HepG2 (cell line): ENCODE results near the gene MRNIP. TPM values are rescaled to one million over a fixed set of nuclear protein-coding genes. Genes with fewer than 3 reads are reported as not detected.

Experiments
- ATAC-seq: fragments of 200-7000 bp; cut with Tn5 transposase; 3 replicates; pipeline ENCODE4 v1.9.1; 2020; ENCODE audit warnings: mild to moderate bottlenecking, moderate library complexity
- BruUV-seq: library from RNA; stranded (reverse); fragments of 400-500 nt; replicated peaks from 2 replicates; lab custom pipeline; 2021; lab: Mats Ljungman, UMichigan
- CTCF ChIA-PET: fragments of 300-600 bp; formaldehyde crosslinking; extraction: SDS; loops from one replicate; lab custom pipeline; 2021; ENCODE audit warnings: low total read pairs, inconsistent platforms, low intra/inter-chr PET ratio; lab: Yijun Ruan, JAX
- POLR2A ChIA-PET: fragments of 350-600 bp; sonication (Branson Sonifier 250); formaldehyde crosslinking; loops from one replicate; lab custom pipeline; 2020; ENCODE audit warnings: antibody characterized with exemption, inconsistent platforms; lab: Yijun Ruan, JAX
- DNase-seq: peaks from one replicate; pipeline ENCODE4 v3.0.0-alpha.2; 2015; ENCODE audit warnings: low spot score
- FAIRE-seq: peaks from 3 replicates; lab custom pipeline; 2011; peaks lifted over from hg19 to GRCh38; lab: Jason Lieb, UNC
- H2AFZ ChIP-seq: one replicate; pipeline ENCODE4 v1.6.1; 2011; ENCODE audit warnings: low read length, inconsistent platforms
- H3K27ac ChIP-seq: fragments of 300-600 bp; 3 replicates; pipeline ENCODE4 v1.8.0; 2011; ENCODE audit warnings: mixed run types, mild to moderate bottlenecking, mixed read lengths, low read length, inconsistent platforms; ENCODE audit not compliant: insufficient read depth; ENCODE audit errors: extremely low read length
- H3K27me3 ChIP-seq, 2 experiments: fragments of 200-600 bp in 1 of 2; 2 replicates in 1 of 2; 3 replicates in 1 of 2; pipeline versions ENCODE4 v1.6.0 to v1.8.0; 2011; ENCODE audit warnings: low read length in 2 of 2, mild to moderate bottlenecking in 2 of 2, moderate library complexity in 2 of 2, inconsistent platforms in 1 of 2; ENCODE audit not compliant: insufficient read depth in 2 of 2, control insufficient read depth in 1 of 2
- H3K36me3 ChIP-seq, 2 experiments: fragments of 200-600 bp in 1 of 2; replicated peaks in 1 of 2; 2 replicates in 1 of 2; 3 replicates in 1 of 2; pipeline versions ENCODE4 v1.5.1 to v1.8.0; 2011; ENCODE audit warnings: low read length in 2 of 2, inconsistent platforms in 1 of 2; ENCODE audit not compliant: insufficient read depth in 2 of 2, control insufficient read depth in 1 of 2
- H3K4me1 ChIP-seq: 2 replicates; pipeline ENCODE4 v1.5.1; 2012; ENCODE audit warnings: low read length, inconsistent platforms; ENCODE audit not compliant: insufficient read depth
- H3K4me2 ChIP-seq: 2 replicates; pipeline ENCODE4 v1.6.0; 2011; ENCODE audit warnings: low read depth, low read length, inconsistent platforms
- H3K4me3 ChIP-seq, 3 experiments: fragments of 200-600 bp in 1 of 3; sonication (generic), shearing (Covaris generic) in 1 of 3; replicated peaks in 1 of 3; 2 replicates each; pipeline ENCODE4 v1.5.1; 2011 to 2016; ENCODE audit warnings: low read length in 3 of 3, inconsistent platforms in 2 of 3, low read depth in 2 of 3, mild to moderate bottlenecking in 2 of 3, control low read depth in 1 of 3, mixed read lengths in 1 of 3; ENCODE audit not compliant: insufficient read depth in 1 of 3
- H3K79me2 ChIP-seq: one replicate; pipeline ENCODE4 v1.6.1; 2011; ENCODE audit warnings: low read length, inconsistent platforms; ENCODE audit not compliant: insufficient read depth
- H3K9ac ChIP-seq: 2 replicates; pipeline ENCODE4 v1.6.0; 2011; ENCODE audit warnings: mild to moderate bottlenecking, low read depth, low read length, inconsistent platforms; ENCODE audit not compliant: insufficient read depth
- H3K9me3 ChIP-seq: 2 replicates; pipeline ENCODE4 v1.5.1; 2012; ENCODE audit warnings: mild to moderate bottlenecking, low read length
- H4K20me1 ChIP-seq: 2 replicates; pipeline ENCODE4 v1.6.0; 2011; ENCODE audit warnings: inconsistent platforms, mild to moderate bottlenecking, low read length, moderate library complexity; ENCODE audit not compliant: insufficient read depth
- MTA1 ChIP-seq: sonication (generic); formaldehyde crosslinking; IDR thresholded peaks from 2 replicates; pipeline ENCODE4 v1.4.0; 2020; ENCODE audit warnings: missing genetic modification reagents, mild to moderate bottlenecking, borderline replicate concordance
- NCOA1 ChIP-seq: sonication (generic); formaldehyde crosslinking; IDR thresholded peaks from 2 replicates; pipeline ENCODE4 v1.9.0; 2021; ENCODE audit warnings: missing genetic modification reagents
- POLR2AphosphoS2 ChIP-seq: IDR thresholded peaks from 2 replicates; pipeline ENCODE4 v1.6.1; 2011; ENCODE audit warnings: low read depth, low read length, improper control_type of control experiment
- POLR2G ChIP-seq: fragments of 200-400 bp; formaldehyde crosslinking; IDR thresholded peaks from 2 replicates; pipeline ENCODE4 v1.6.1; 2018; ENCODE audit warnings: mild to moderate bottlenecking, low read depth, low read length, moderate library complexity
- RBM22 ChIP-seq: fragments of 200-400 bp; formaldehyde crosslinking; optimal IDR thresholded peaks from 2 replicates; pipeline ENCODE3; 2017; ENCODE audit warnings: mild to moderate bottlenecking, low read length, moderate library complexity
- TRIM22 ChIP-seq: fragments of 450-650 bp; IDR thresholded peaks from 2 replicates; pipeline ENCODE4 v1.6.1; 2017
- YEATS4 ChIP-seq: sonication (generic); formaldehyde crosslinking; IDR thresholded peaks from 2 replicates; pipeline ENCODE4 v1.4.0; 2020; ENCODE audit warnings: missing genetic modification reagents, borderline replicate concordance
- ZFP1 ChIP-seq: IDR thresholded peaks from 2 replicates; pipeline ENCODE4 v1.6.1; 2016
- ZNF768 ChIP-seq: sonication (generic); formaldehyde crosslinking; IDR thresholded peaks from 2 replicates; pipeline ENCODE4 v1.4.0; 2020; ENCODE audit warnings: missing genetic modification reagents
- WGBS: methylation state at CpG from one replicate; pipeline ENCODE4 v1.1.6; 2017; ENCODE audit warnings: low lambda C conversion rate; 5-methylcytosine and 5-hydroxymethylcytosine counted together
- in situ Hi-C: cut with HindIII; loops from 2 replicates; pipeline ENCODE4 v1.10.0; 2017; ENCODE audit warnings: low pct_unique_long_range_greater_than_20kb; ENCODE audit not compliant: extremely low pct_ligation_motif_present
- intact Hi-C: fragments of 100-400 bp; cut with micrococcal nuclease; formaldehyde crosslinking; loops from one replicate; pipeline ENCODE4 v1.10.0; 2022; ENCODE audit not compliant: unreplicated experiment
- polyA plus RNA-seq, 8 experiments: library from polyadenylated mRNA; depleted of rRNA in 3 of 8; stranded (reverse) in 7 of 8; unstranded in 1 of 8; fragments of >200 nt; fragmentation: Illumina TruSeq in 4 of 8; extraction: Trizol in 4 of 8; gene quantifications; 2 replicates each; pipeline versions ENCODE4 v1.2.1 to v1.2.3, GENCODE V29; 2011 to 2016; ENCODE audit warnings: low read depth in 4 of 8, missing spikeins in 1 of 8, mixed read lengths in 1 of 8; ENCODE audit not compliant: insufficient read depth in 1 of 8
- total RNA-seq, 5 experiments: library from RNA; depleted of rRNA; stranded (reverse); fragments of >200 nt; fragmentation: Illumina TruSeq; extraction: Trizol; gene quantifications; 2 replicates each; pipeline ENCODE4 v1.2.3, GENCODE V29; 2016; ENCODE audit warnings: low read depth in 1 of 5

MRNIP gene
- total and polyA plus RNA-seq, 2 of the 13 experiments (the other 11 are each of a cell fraction or from before 2014, with no cell fraction given): 15.5 to 34.1 TPM

- POLR2A ChIA-PET: interaction anchor here (1.0 to 2.9 kb wide), 4 partner anchors 9 to 67 kb away, joined by 3 to 9 read pairs (median 6); partner anchors contain the start of gene LTC4S
Observed at GRCh38 chr5:179830818-179831468, 27.7 kb downstream of the MRNIP start.

More at GRCh38 chr5:179830818-179831468, 27.7 kb downstream of the MRNIP start:
- Histone ChIP-seq H3K36me3 (peaks cover 39 to 72% of the 10 kb centered on the region in 2 experiments), H4K20me1 (peaks cover 21% of the 10 kb centered on the region; the same call in 1 of the 2 replicates), H3K27ac (no peak overlapping the region), H3K4me1 (peaks cover 43% of the 10 kb centered on the region), H3K9me3 (no peaks in the 10 kb centered on the region), H3K9ac (no peak overlapping the region), H2AFZ (no peak overlapping the region), H3K4me2 (no peak overlapping the region), H3K79me2 (peaks cover 4% of the 10 kb centered on the region), H3K27me3 (no peaks in the 10 kb centered on the region), H3K4me3 (no peak overlapping the region)
- ATAC-seq (no peak), FAIRE-seq (no peak), DNase-seq (no peak)
- in situ Hi-C loops: no loop called here
- no peak for TF ChIP-seq MTA1 (CRISPR knock-in tag)
- peak; percentile 53; the same call in 1 of the 2 replicates for TF ChIP-seq POLR2AphosphoS2
- no peak for TF ChIP-seq TRIM22
- TF ChIP-seq ZFP1 (CRISPR knock-in tag): peak; percentile 93; the same call in 1 of the 2 replicates
- TF ChIP-seq NCOA1 (CRISPR knock-in tag): no peak
- TF ChIP-seq RBM22: peak; percentile 48
- no peak for TF ChIP-seq YEATS4 (CRISPR knock-in tag)
- peak; percentile 55 for TF ChIP-seq POLR2G
- peak; percentile 55; the same call in 1 of the 2 replicates for TF ChIP-seq ZNF768 (CRISPR knock-in tag)
- intact Hi-C loops: no loop called here
- BruUV-seq: no TSS peak
- CTCF ChIA-PET: no interaction called here
- WGBS: over 99% methylated on average over 7 of the region's 7 CpGs
